NCI-H524 treated with DMSO at 0.1 percent for 48 hours (cell line): ENCODE results near the gene GRB14.
"Not testable (repeated sequence)": the region's sequence is repeated elsewhere in the genome, so short reads cannot be mapped to it uniquely, and the experiment has no call there.

Source experiments
- DNase-seq: peaks from one replicate; lab custom pipeline; 2025; lab: John Stamatoyannopoulos, UW

Gene GRB14

GRCh38 chr2:164620873-164621763 lies at the start of gene GRB14:
Gene GRB14 (minus strand): TSS chr2:164621482. CDS start chr2:164621309, 173 bp downstream.
- no peak for DNase-seq

GRCh38 chr2:164669291-164669690 lies 48.0 kb upstream of the GRB14 start:
- no peak for DNase-seq

- no peak for DNase-seq
Measured at GRCh38 chr2:164667566-164667965, 46.3 kb upstream of the GRB14 start.

- DNase-seq = no peak
Measured at GRCh38 chr2:164664070-164664469, 42.8 kb upstream of the GRB14 start.

GRCh38 chr2:164662868-164663631 lies 41.8 kb upstream of the GRB14 start:
- DNase-seq = no peak

GRCh38 chr2:164662066-164662465 lies 40.8 kb upstream of the GRB14 start:
- DNase-seq = no peak

GRCh38 chr2:164661349-164661748 lies 40.1 kb upstream of the GRB14 start:
- DNase-seq = no peak

DNA sequence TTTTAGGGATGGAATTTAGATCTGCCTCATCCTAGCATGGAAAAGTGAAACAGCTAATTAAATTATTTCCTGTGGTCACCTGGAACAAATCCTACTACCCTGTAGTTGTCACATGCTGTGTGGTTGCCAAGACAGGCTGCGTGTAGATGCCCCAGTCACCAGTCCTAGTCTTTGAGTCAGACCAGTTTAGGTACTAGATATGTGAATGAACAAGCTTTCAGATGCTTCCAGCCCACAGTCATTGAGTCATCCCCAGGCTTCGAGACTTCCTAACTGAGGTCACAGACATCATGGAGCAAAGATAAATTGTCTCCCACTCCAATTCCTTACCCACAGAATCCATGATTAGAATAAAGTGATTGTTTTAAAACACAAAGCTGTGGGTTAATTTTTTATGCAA lies 35.8 kb upstream of the GRB14 start:
- DNase-seq = no peak

- DNase-seq = no peak
Measured at GRCh38 chr2:164655750-164656149, 34.5 kb upstream of the GRB14 start.

GRCh38 chr2:164655336-164655735 lies 34.1 kb upstream of the GRB14 start:
- no peak for DNase-seq

DNA sequence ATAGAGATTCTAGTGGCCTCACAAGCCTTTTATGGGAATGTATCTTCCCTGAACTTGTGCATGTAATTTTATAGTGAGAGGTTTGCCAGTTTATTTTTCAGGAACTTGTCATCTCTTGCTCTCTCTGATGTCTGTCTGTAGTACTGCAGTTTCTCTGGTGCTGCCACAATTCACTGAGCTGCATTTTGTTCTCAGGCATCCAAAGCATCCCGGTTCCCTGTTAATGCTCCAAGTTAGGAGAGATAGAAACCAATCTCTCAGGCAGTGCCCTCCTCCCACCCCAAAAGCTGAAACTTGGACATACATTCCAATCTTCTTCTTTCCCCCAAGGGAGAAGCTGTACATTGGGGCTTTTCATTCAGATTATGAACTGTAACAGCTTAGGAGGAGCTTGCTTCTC lies 30.1 kb upstream of the GRB14 start:
- no peak for DNase-seq

DNA sequence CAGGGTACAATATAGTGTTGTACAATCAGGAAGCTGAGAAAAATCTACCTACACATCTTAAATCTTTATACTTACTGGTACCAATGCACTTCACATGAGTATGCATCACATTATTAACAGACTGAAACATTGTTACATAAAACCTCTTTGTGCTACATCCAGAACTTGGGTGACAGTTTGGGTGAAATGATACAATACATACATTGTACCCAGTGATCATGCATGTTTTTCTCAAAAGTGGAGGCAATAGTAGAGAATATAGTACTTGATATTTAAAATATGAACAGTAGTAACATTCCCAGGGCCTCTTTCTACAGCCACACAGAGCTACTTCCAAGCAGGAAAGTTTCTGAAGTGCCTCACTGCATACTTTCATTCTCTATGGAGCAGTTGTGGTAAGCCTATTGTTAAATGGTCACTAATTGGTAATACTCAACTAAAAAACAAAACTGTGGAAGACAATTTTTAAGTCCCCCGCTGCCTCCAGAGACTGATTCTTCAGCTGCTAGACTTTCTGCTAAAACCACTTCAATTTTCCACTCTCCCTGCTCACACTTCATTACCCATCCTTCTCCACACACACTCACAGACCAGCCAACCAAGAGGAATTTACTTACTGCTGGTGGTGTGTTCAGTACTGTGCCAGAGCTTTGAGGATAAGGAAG lies 22.9 kb upstream of the GRB14 start:
- DNase-seq = no peak

DNA sequence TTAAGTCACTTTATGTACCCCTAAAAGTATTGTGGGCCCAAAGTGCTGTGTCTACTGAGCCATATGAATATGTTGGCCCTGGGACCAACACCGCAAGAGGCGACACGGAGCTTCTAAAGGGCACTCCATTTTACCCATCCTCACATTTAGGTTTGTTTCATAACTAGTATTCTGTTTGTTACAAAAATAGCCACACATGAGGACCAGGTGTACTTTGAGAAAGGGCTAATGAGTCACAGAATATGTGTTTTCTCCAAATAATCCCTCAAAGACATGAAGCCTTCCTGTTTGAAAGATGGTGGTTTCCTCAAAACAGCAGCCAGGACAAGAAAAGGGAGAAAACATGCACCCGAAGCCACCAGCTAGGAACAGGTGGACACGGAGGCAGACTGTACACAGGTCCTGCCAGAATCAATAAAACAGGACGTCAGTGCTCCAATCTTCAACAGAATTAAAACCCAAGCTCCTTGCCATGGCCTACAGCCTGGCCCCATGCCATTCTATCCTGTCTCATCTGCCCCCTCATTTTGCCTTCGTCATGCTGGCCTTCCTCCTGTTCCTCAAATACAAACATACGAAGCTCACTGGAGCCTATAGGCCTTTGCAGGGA lies 21.8 kb upstream of the GRB14 start:
- DNase-seq = no peak

- DNase-seq = no peak
Measured at GRCh38 chr2:164642268-164642667, 21.0 kb upstream of the GRB14 start.

DNA sequence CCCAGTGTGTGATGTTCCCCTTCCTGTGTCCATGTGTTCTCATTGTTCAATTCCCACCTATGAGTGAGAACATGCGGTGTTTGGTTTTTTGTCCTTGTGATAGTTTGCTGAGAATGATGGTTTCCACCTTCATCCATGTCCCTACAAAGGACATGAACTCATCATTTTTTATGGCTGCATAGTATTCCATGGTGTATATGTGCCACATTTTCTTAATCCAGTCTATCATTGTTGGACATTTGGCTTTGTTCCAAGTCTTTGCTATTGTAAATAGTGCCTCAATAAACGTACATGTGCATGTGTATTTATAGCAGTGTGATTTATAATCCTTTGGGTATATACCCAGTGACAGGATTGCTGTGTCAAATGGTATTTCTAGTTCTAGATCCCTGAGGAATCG lies 7.0 kb upstream of the GRB14 start:
- DNase-seq = not testable (repeated sequence)

DNA sequence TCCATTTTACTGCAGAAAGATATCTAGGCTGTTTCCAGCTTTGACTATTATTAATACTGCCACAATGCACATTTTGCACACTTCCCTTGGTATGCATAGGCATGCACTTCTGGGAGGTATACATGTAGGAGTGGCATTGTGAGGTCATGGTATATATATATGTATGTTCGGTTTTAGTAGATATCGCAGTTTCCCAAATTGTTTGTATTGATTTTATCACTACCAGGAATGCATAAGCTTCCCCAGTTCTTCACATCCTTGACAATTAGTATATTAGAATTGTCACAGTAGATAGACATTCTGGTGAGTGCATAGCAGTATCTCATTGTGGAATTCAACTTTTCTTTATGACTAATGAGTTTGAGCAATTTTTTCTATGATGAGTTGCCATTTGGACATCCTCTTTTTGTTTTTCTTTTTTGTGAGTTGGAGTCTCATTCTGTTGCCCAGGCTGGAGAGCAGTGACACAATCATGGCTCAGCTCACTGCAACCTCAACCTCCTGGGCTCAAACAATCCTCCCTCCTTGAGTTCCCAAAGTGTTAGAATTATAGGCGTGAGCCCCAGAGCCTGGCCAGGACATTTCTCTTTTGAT lies 4.2 kb upstream of the GRB14 start:
- no peak for DNase-seq

- DNase-seq = no peak
Measured at GRCh38 chr2:164624316-164624715, 3.0 kb upstream of the GRB14 start.

- DNase-seq = no peak
Measured at GRCh38 chr2:164622338-164623106, 1.2 kb upstream of the GRB14 start.

DNA sequence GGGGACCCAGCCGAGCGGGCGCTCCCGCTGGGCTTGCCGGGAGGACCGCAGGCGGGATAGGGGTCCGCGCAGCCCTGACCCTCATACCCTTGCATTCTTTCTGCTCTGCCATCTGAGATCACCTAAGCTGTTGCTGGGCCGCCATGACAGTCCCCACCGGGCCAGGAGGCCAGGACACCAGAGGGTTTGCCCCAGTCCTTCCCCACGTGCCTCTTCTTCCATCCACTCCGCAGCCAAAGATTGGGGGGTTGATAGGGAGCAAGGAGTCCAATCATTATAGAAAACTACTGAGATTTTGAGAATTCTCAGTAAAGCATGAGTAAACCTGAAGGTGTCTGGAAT lies 453 bp upstream of the GRB14 start:
- no peak for DNase-seq

- no peak for DNase-seq
Measured at GRCh38 chr2:164620457-164620856, 825 bp downstream of the GRB14 start.

GRCh38 chr2:164617466-164617865 lies 3.8 kb downstream of the GRB14 start:
- DNase-seq = no peak
